HG03575 (cell line): ENCODE measurements around the gene NEGR1.

Experiments
- ATAC-seq: cut with Tn5 transposase; IDR thresholded peaks from one replicate; pipeline ENCODE4 v1.9.1; 2021; ENCODE audit not compliant: unreplicated experiment, insufficient number of reproducible peaks, low FRiP score; ENCODE audit errors: extremely low read depth

NEGR1 gene

DNA sequence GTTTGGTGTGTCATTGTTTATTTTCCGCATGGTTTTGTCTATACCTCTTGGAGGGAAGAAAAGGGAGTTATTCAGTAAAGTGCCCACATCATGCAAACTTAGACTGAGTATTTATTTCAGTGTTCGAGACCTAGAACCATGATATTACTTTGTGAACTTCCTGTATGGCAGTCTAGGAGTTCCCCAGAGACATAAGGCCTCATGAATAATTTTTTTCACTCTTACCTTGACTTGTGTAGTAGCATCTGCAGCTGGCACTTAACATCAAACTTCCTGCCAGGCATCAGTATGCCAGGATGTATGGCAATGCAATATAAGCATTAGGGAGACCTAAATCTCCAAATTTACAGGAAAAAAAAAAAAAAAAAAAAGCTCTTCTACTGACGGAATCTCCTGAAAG is 287.7 kb downstream of the NEGR1 start:
- ATAC-seq: no peak

DNA sequence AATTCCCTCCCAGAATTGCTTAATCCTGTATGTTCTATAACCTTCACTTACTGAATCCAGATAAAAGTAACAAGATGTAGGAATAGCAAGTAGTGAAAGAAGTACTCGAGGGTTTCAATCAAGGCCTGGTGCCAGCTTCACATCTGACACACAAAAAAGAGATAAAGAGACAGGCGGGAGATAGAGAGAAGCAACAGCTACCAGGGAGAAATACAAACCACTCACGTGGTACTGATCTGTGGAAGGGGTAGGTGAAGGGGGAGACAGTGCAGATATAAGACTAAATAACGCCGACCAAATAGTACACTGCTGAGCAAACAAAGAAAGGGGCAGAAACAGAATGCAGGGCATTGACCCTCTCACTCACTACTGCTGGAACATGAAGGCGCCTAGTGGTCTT is 295.2 kb downstream of the NEGR1 start:
- ATAC-seq: no peak

DNA sequence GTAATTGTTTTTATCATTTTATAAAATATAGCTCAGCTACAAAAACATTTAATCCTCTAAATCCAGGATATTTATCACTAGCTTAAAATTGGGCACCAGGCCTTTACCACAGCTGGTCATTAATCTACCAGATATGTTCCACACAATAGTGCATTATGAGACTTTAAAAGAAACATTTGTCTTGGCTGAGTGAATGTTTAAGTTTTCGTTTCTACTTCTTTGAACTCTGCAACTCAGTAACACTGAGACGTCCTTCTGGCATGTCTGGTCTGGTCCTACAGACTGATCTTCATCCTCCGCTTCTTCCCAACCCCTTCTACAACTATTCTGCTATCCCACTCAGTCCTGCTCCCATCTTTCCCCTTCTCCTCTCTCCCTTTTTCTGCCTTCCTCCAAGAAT is 296.2 kb downstream of the NEGR1 start:
- ATAC-seq: no peak

GRCh38 chr1:71980556-71980955 is 301.8 kb downstream of the NEGR1 start:
- no peak for ATAC-seq

DNA sequence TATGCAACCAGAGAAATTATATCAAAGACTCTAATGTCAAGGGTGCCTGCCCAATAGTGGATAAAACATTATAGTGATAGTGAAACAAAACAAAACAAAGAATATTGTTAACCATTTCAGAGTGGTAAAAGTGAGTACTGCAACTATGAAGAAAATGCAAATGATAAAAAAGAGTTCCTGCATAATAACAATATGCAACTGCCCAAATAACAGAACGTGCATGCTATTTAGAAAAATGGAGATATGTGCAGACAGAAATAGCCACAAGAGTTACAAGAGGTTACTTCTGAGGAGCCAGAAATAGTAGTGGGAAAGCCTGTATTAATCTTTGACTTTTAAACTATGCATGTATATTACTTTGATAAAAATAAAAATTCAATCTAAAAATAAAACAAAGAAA is 302.5 kb downstream of the NEGR1 start:
- no peak for ATAC-seq

GRCh38 chr1:71967670-71968069 is 314.7 kb downstream of the NEGR1 start:
- ATAC-seq: peak; percentile 89

- no peak for ATAC-seq
Measured at GRCh38 chr1:71964188-71964587, 318.2 kb downstream of the NEGR1 start.

- ATAC-seq: no peak
Measured at GRCh38 chr1:71956613-71957285, 325.6 kb downstream of the NEGR1 start.

DNA sequence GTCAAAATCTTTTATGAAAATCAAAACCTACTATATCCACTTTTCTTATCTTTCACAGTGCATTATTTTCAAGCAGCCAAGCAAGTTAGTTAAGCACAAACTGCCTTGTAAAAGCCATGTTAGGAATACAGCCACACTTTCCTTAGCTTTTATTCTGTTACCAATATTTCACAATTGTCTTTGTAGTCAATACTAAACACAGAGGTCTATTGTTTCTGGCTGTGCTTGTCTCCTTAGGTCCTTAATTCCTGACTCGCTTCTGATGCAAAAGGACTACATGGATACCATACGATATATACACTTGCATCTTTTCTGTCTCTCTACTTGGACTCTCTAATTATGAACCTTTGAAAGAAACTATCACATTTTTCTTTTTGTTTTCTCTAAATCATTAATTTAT is 331.8 kb downstream of the NEGR1 start:
- no peak for ATAC-seq

GRCh38 chr1:71949681-71950080 is 332.7 kb downstream of the NEGR1 start:
- ATAC-seq: no peak

DNA sequence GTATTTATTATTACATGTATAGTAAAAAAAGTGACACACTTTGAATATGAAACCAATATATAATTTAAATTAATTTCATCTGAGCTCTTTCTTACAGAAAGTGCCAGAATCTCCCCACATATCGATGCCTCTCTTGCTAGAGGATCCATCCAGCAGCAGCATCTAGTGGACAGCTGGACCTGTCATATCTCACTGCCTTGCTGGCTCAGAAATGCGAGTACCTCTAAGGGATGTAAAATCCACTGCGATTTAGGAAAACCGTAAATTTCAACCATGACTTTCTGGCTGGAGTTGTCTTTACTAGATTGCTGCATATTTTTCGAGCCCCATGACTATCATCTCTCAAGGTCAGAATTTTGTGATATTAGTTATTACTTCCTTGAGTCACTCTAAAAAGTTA is 333.8 kb downstream of the NEGR1 start:
- ATAC-seq: no peak

DNA sequence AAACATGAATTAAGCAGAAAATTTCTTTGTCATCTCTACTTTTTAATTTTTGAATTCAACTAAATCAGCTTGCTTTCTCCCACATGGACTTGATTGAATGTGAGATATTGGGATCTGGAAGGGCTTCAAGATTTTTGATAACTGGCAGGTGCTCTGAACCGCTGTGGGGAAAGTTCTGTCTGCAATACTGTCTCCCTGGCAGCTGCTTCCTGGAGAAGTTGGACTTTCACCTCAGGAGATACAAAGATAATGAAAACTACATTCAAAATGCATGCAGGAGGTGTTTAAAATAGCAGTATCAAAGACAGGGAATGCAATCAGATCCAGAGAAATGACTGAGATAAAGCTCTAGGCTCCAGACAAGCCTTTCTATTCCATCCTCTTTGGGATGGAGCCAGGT is 338.3 kb downstream of the NEGR1 start:
- no peak for ATAC-seq

- ATAC-seq: no peak
Measured at GRCh38 chr1:71940261-71940660, 342.1 kb downstream of the NEGR1 start.

GRCh38 chr1:71930511-71930910 is 351.8 kb downstream of the NEGR1 start:
- no peak for ATAC-seq

GRCh38 chr1:71921935-71922559 is 360.3 kb downstream of the NEGR1 start:
- ATAC-seq: no peak

- ATAC-seq: no peak
Measured at GRCh38 chr1:71921204-71921603, 361.1 kb downstream of the NEGR1 start.

GRCh38 chr1:71920556-71920955 is 361.8 kb downstream of the NEGR1 start:
- ATAC-seq: no peak

DNA sequence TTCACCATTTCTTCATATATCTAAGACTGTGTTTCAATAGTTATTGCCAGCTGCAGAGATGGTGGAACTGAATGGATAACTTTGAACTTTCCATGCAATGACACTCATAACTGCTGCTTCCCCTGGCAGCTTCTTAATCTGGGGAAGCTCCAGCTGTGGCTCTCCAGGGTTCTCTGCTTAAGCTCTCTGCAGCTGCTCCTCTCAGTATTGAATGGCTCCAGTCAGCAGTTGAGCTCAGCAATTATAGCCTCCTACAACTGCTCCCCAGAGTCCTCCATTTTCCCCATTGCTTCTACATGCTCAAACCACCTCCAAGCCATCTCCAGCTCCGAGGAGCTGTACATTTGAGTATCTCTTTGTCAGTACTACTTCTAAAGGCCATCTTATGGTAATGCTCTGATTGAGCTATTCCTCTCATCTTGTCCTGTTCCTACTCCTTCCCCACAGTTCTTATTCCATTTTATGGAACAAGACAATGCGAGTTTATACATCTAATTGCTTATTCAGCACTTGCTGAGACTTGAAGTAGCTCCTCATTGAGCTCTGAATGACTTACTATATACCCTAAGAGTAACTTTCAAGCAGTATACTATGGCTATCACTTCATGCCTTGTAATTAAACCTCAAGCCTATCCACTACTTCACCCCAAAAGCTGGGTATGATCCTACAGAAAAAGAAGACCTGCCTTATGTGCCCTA is 362.4 kb downstream of the NEGR1 start:
- ATAC-seq: no peak

- no peak for ATAC-seq
Measured at GRCh38 chr1:71918630-71919029, 363.7 kb downstream of the NEGR1 start.

- no peak for ATAC-seq
Measured at GRCh38 chr1:71916894-71917293, 365.4 kb downstream of the NEGR1 start.
